AG09319 (cell line): ENCODE data around the gene C15orf40.

Experiments
- DNase-seq: peaks from one replicate; pipeline ENCODE4 v3.0.0-alpha.2; 2010; ENCODE audit warnings: low read depth; ENCODE audit errors: extremely low read depth
- CTCF ChIP-seq: IDR thresholded peaks from 2 replicates; pipeline ENCODE4 v1.5.1; 2011; ENCODE audit warnings: low read depth, mild to moderate bottlenecking, inconsistent platforms, low read length, moderate library complexity

C15orf40 gene

GRCh38 chr15:82992436-82992998 lies 18.9 kb downstream of the C15orf40 start:
- TF ChIP-seq CTCF: no peak
- DNase-seq: no peak

GRCh38 chr15:82986442-82986780 lies 25.0 kb downstream of the C15orf40 start:
- DNase-seq: no peak
- no peak for TF ChIP-seq CTCF

GRCh38 chr15:82985688-82986441 lies 25.6 kb downstream of the C15orf40 start, which contains the start of gene RAMAC:
Gene RAMAC, plus strand, starts transcription at chr15:82986210. Its CDS starts 2,809 bp downstream, at chr15:82989019.
- peak; percentile 87 for DNase-seq
- no peak for TF ChIP-seq CTCF

GRCh38 chr15:82980981-82981380 lies 30.5 kb downstream of the C15orf40 start:
- DNase-seq: no peak
- no peak for TF ChIP-seq CTCF

- no peak for TF ChIP-seq CTCF
- no peak for DNase-seq
These were observed 31.7 kb downstream of the C15orf40 start for GRCh38 chr15:82979726-82980125.

- no peak for TF ChIP-seq CTCF
- no peak for DNase-seq
These were observed 33.0 kb downstream of the C15orf40 start for GRCh38 chr15:82978438-82978837.

- TF ChIP-seq CTCF: no peak
- no peak for DNase-seq
These were observed 34.4 kb downstream of the C15orf40 start for GRCh38 chr15:82977076-82977475.
